GM21825 (cell line): ENCODE measurements around the gene PIK3R3.

Source experiments
- ATAC-seq: cut with Tn5 transposase; IDR thresholded peaks from one replicate; pipeline ENCODE4 v1.9.1; 2021; ENCODE audit warnings: mild to moderate bottlenecking, moderate library complexity; ENCODE audit not compliant: unreplicated experiment

Gene PIK3R3

DNA sequence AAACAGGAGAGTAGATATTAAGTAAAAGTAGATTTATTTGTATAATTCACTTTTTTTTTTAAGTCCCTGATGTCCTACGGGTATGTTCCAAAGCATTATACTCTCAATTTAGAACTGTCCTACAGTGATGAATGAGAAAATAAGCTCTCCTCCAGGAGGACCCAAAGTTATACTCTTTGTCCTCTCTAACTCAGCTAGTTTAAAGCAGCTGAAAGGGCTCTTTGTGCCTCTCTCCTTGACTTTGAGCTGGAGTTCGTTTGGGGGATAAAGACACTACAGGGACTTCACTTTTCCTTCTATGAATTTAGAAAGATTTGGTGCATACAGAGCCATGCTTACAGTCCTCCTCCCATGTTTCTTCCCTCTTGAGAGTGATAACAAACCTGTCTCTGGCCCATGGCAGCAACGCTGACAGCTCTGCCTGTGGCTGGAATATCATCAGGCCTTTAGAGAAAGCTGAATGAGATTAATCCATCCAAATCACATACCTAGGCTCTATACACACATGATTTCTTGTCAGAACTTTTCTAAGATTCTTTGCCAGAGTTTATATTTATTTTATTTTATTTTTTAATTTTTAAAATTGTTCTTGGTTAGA lies 134.3 kb downstream of the PIK3R3 start:
- ATAC-seq, result no peak

DNA sequence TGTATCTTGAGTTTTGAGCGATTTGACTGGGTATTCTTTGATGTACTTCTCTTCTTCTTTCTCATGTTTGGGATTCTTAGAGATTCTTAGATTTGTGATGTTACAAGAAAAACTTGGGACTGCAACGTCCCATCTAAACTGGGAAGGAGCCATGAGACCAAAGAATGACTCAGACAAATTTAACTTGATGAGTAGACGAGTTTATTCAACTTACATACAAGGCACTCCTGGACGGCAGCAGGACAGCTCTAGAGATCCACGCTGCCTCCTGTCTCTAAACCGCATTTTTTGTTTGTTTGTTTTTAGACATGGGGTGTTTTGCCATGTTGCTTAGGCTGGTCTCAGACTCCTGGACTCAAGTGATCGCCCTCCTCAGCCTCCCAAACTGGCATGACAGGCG lies 137.1 kb downstream of the PIK3R3 start:
- no peak for ATAC-seq

DNA sequence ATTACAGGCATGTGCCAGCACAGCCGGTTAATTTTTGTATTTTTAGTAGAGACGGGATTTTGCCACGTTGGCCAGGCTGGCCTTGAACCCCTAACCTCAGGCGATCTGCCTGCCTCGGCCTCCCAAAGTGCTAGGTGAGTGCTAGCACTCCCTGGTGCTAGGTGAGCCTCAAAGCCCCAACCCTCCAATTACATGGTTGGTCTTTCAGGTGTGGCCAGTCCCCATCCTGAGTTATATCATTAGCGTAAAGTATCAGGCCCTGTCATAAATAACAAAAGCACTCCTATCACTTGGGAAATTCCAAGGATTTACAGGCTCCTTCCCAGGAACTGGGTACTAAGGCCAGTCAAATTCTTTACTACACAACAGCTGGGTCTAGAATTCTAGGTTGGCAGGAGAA lies 138.0 kb downstream of the PIK3R3 start:
- no peak for ATAC-seq
